Measurements from ENCODE around the gene C16orf86.

The C16orf86 gene

DNA sequence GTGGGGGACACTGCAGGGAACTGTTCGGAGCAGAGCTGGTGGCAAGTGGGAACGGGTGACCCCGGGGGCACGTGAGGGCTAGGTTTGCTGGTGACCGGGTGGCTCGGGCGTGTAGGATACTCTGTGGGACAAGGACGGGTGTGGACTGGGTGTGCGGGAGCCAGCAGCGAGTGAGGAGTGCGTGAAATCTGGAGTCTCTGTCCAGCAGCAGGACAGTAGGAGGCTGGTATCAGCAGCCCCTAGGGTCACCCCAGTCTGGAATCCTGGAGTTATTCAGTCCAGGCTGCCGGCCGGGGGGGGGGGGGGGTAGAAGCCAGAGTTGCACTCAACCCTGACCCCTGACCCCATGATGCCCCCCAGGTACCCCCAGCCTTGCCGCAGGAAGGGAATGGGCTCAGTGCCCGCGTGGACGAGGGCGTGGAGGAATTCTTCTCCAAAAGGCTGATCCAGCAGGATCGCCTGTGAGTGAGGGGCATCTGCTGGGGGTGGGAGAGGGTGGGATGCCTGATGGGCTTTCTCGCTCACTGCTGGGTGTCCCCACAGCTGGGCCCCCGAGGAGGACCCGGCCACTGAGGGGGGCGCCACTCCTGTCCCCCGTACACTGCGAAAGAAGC is 12.7 kb upstream of the C16orf86 start:
- no peak for DNase-seq (ENCODE audit: low read depth)

GRCh38 chr16:67654403-67654911 is 12.2 kb upstream of the C16orf86 start:
- DNase-seq (ENCODE audit: low read depth): no peak

GRCh38 chr16:67655363-67655762 is 11.3 kb upstream of the C16orf86 start:
- DNase-seq (ENCODE audit: low read depth): no peak

DNA sequence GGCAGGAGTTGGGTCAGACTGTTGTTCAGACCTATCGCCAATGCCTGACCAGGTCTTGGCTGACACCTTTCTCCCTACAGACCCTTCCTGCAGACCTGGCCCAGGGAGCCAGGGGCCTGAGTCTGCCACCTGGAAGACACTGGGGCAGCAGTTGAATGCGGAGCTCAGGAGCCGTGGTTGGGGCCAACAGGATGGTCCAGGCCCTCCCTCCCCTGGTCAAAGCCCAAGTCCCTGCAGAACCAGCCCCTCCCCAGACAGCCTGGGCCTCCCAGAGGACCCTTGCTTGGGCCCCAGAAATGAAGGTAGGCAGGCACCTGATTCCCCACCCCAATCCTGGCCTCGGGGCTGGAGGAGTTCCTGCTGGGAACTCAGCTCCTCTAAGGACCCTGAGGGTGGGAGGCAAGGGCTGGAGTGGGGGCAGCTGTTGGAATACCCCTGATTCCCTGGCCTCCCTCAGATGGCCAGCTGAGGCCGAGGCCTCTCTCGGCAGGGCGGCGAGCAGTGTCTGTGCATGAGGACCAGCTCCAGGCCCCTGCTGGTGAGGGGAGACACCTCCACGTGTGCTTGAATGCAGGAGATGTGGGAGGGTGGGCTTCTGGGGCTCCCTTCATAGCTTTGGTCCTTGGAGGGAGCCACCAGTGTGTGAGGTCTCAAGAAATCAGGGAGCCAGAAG is 10.1 kb upstream of the C16orf86 start:
- DNase-seq (ENCODE audit: low read depth): no peak

DNA sequence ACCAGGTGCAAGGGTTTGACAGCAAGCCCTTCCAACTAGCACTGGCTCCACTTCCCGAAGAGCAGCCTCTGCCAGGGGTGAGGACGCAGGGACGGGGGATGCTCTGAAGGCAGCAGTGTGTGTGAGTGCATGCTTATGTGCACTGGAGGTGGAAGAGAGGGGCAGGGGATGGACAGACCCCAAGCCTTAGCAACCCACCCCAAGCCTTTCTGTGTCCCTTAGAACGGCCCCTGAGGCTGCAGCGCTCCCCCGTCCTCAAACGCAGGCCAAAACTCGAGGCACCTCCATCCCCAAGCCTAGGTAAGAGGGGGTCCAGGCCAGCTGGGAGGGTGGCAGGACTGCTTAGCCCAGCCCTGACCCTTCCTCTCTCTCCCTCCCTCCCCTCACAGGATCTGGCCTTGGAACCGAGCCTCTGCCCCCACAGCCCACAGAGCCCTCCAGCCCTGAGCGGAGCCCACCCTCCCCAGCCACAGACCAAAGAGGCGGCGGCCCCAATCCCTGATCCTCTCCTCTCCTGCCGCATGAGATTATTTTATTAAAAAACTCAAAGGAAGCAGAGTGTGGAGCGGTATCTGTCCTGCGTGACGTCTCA is 9.5 kb upstream of the C16orf86 start:
- DNase-seq (ENCODE audit: low read depth): no peak

GRCh38 chr16:67657751-67658518 is 8.7 kb upstream of the C16orf86 start:
- DNase-seq (ENCODE audit: low read depth): no peak

DNA sequence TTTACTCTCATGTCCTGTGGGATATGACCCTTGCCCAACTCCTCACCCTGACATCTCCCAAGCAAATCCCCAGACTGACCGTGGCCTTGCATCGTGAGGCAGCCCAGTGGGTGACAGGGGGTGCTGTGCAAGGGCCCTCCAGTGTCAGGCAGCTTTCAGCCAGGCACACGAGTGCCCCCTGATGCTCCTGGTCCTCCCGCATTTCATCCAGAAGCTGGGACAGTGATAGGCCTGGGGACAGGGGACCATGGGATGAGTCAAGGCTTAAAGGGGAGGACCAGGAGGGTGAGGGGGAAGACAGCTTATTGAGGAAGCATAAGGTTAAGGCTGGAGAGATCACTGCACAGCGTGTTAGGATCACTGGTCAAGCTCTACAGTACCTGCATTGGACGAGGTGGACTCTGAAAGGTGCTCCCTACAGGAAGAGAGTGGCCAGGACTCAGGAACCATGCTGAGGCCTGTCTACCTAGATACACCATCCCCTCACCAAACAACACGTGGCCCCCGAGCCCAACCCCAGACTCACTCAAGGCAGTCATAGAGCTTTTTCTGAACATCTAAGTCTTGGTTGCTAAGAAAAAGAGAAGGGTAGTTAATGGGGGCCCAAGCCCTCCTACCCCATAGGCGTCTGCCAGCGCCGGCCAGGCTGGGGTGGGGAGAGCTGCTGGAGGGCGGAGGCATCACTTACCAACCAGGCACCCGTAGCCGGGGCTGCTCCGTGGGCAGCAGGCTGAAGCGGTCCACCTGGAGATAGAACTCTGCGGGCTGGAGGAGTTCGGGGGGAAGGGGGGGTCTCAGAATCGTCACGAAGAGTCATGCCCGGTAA is 7.6 kb upstream of the C16orf86 start:
- DNase-seq (ENCODE audit: low read depth): no peak

GRCh38 chr16:67659675-67660563 is 6.7 kb upstream of the C16orf86 start, which contains the start of gene ACD:
Gene ACD, minus strand, starts transcription at chr16:67660260. Its CDS starts 40 bp downstream, at chr16:67660220.
- peak; percentile 83 for DNase-seq (ENCODE audit: low read depth)

DNA sequence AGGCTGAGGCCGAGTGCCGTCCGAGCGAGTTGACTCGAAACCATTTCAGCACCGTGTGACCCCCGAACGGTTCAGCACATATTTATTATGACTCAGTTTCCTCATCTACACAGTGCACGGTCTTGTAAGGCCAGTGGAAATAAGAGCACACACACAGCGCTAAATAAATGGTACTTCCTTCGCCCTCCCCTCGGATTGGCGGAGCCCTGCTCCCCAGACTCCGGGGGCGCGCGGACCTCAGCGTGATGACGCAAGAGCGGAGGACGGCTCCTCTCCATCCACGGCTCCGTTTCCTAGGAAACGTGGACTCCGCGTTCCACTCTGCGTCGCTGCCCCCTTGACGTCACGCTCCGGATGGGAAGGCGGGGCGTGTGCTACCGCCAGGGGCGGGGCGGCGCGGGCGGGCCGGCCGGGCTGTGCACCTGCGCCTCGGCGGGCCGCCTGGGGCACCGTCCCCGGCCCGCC is 6.0 kb upstream of the C16orf86 start, which contains the start of gene PARD6A:
Gene PARD6A, plus strand, starts transcription at position 397 of the 465 bp plus-strand sequence. CDS start 79 bp downstream, outside the sequence.
- peak; percentile 91 for DNase-seq (ENCODE audit: low read depth)

- DNase-seq (ENCODE audit: low read depth): no peak
Measured at GRCh38 chr16:67661101-67661761, 5.4 kb upstream of the C16orf86 start.

- no peak for DNase-seq (ENCODE audit: low read depth)
Measured at GRCh38 chr16:67661886-67662652, 4.5 kb upstream of the C16orf86 start.

- DNase-seq (ENCODE audit: low read depth): no peak
Measured at GRCh38 chr16:67662653-67663010, 4.0 kb upstream of the C16orf86 start.

DNA sequence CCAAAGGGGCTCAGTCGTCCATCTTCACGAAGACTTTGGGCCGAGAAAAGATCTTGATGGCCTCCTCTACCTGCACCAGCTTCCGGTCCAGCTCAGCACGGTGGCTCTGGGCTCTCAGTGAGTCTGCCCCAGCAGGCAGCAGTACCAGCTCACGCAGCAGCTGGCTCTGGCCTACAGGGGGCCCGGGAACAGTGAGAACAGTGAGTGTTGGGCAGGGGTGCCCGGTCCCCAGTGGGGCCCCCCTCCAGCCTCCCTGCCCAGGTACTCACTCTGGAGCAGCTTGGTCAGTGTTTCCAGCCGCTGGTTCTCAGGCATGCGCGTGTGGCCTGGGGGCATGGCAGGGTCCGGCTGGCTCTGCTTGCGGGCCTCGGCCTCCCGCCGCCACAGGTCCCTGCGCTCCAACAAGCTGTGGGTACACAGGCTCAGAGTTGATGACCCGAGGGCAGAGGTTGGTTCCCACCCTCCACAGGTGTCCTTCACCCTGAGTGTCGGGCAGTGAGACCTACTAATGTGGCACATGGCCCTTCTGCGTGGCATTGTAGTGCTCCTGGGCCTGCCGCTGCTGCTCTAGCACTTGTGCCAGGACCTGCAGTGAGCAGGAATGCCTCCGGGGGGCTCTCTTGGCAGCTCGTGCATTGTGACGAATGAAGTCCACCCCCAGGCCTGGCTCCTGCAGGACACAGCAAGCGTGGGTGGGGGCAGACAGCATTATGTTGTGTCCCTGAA is 3.3 kb upstream of the C16orf86 start:
- DNase-seq (ENCODE audit: low read depth): no peak

GRCh38 chr16:67663877-67664222 is 2.8 kb upstream of the C16orf86 start:
- DNase-seq (ENCODE audit: low read depth): no peak

DNA sequence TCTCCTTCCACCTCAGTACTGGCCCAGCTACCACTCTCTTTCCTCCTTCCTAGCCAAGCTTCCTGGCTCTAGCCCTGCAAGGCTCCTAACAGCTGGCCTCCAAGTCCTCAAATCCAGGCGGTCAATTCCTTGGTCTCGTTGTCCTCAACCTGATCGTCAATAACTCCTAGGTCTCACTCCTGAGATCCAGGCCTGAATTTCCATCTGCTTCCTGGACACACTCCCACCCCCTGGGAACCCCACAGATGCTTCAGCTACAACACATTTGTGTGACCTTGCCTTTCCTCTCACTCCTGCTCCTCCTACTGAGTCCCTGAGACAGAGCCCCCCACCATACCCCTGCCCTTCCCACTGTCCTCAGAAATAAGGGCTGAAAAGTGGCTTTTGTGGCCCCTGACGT is 2.4 kb upstream of the C16orf86 start:
- no peak for DNase-seq (ENCODE audit: low read depth)

GRCh38 chr16:67664871-67665270 is 1.7 kb upstream of the C16orf86 start:
- no peak for DNase-seq (ENCODE audit: low read depth)

GRCh38 chr16:67665598-67665997 is 1.0 kb upstream of the C16orf86 start:
- no peak for DNase-seq (ENCODE audit: low read depth)

DNA sequence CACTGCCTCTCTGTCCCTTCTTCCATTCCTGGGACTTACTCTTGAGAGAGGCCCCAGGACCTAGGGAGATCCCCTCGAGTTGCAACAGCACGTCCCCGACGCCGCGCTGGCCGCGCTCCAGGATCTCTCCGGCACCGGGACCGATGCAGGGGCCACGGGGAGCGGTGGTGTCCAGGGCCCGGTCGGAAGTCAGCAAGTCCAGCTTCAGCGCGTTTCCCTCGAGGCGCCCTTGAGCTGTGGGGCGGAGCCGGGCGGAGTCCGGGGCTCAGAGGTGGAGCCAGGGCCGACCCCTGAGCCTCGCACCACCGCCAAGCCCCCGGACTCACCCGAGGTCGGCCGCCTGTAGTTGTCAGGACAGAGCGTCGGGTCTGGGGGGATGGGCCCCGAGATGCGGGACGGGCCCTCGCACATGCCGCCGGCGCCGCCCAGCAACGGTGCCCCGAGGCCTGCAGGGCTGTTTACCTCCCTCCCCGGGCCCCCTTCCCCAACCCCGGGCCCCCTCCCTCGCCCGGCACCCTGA is 522 bp upstream of the C16orf86 start:
- DNase-seq (ENCODE audit: low read depth): no peak
